KMS-11 (cell line): ENCODE data around the gene C9orf50.

Experiments used
- H2AFZ ChIP-seq: fragments of 200-600 bp; sonication (generic); 2 replicates; pipeline ENCODE4 v1.6.1; 2016; ENCODE audit warnings: antibody characterized with exemption, mixed run types, low read depth
- H3K27ac ChIP-seq: fragments of 200-600 bp; sonication (generic); 2 replicates; pipeline ENCODE4 v1.6.1; 2016; ENCODE audit warnings: mild to moderate bottlenecking, mixed run types
- H3K27me3 ChIP-seq: fragments of 200-600 bp; sonication (generic); 2 replicates; pipeline ENCODE4 v1.6.1; 2017; ENCODE audit warnings: mild to moderate bottlenecking, low read depth, mixed run types, moderate library complexity; ENCODE audit not compliant: insufficient read depth
- H3K36me3 ChIP-seq: fragments of 200-600 bp; sonication (generic); 2 replicates; pipeline ENCODE4 v1.6.1; 2017; ENCODE audit warnings: mild to moderate bottlenecking, mixed run types; ENCODE audit not compliant: insufficient read depth
- H3K4me1 ChIP-seq: fragments of 200-600 bp; sonication (generic); 2 replicates; pipeline ENCODE4 v1.6.1; 2016; ENCODE audit warnings: mild to moderate bottlenecking, low read depth, mixed run types; ENCODE audit not compliant: poor library complexity, severe bottlenecking
- H3K4me2 ChIP-seq: fragments of 200-600 bp; sonication (generic); 2 replicates; pipeline ENCODE4 v1.7.0; 2016; ENCODE audit warnings: mild to moderate bottlenecking, mixed run types
- H3K4me3 ChIP-seq: fragments of 200-600 bp; sonication (generic); IDR thresholded peaks from 2 replicates; pipeline ENCODE4 v1.6.1; 2017; ENCODE audit warnings: low read depth, low read length, mixed read lengths; ENCODE audit not compliant: insufficient read depth
- H3K79me2 ChIP-seq: fragments of 200-600 bp; sonication (generic); 2 replicates; pipeline ENCODE4 v1.6.1; 2016; ENCODE audit warnings: low read depth, mixed run types; ENCODE audit not compliant: insufficient read depth
- H3K9ac ChIP-seq: fragments of 200-600 bp; sonication (generic); 2 replicates; pipeline ENCODE4 v1.6.1; 2016; ENCODE audit warnings: mild to moderate bottlenecking, mixed run types
- H4K20me1 ChIP-seq: fragments of 200-600 bp; sonication (generic); 2 replicates; pipeline ENCODE4 v1.6.1; 2016; ENCODE audit warnings: mild to moderate bottlenecking, mixed run types; ENCODE audit not compliant: insufficient read depth
- TF ChIP-seq, protein P1 (sequence below): fragments of 200-600 bp; sonication (generic); conservative IDR thresholded peaks from 2 replicates; pipeline ENCODE4 v1.6.1; 2017; ENCODE audit warnings: low read depth, mild to moderate bottlenecking, antibody characterized with exemption, low read length, moderate library complexity, mixed read lengths

C9orf50 gene

GRCh38 chr9:129624168-129624759 lies 3.4 kb upstream of the C9orf50 start:
- no peak overlapping the region for H3K27ac ChIP-seq
- H3K4me3 ChIP-seq: no peak overlapping the region
- peaks cover 33% of the 10 kb centered on the region for H3K4me1 ChIP-seq
- 0 out of 2 replicates have a peak, but pooled peaks cover 6% of the 10 kb centered on the region for H4K20me1 ChIP-seq
- H3K27me3 ChIP-seq: no peaks in the 10 kb centered on the region
- peak overlapping the region; percentile 17; the same call in 1 of the 2 replicates for H2AFZ ChIP-seq
- no peak overlapping the region for H3K4me2 ChIP-seq
- no peaks in the 10 kb centered on the region for H3K36me3 ChIP-seq
- peaks cover 33% of the 10 kb centered on the region for H3K79me2 ChIP-seq
- no peak overlapping the region for H3K9ac ChIP-seq
- TF ChIP-seq, protein P1, sequence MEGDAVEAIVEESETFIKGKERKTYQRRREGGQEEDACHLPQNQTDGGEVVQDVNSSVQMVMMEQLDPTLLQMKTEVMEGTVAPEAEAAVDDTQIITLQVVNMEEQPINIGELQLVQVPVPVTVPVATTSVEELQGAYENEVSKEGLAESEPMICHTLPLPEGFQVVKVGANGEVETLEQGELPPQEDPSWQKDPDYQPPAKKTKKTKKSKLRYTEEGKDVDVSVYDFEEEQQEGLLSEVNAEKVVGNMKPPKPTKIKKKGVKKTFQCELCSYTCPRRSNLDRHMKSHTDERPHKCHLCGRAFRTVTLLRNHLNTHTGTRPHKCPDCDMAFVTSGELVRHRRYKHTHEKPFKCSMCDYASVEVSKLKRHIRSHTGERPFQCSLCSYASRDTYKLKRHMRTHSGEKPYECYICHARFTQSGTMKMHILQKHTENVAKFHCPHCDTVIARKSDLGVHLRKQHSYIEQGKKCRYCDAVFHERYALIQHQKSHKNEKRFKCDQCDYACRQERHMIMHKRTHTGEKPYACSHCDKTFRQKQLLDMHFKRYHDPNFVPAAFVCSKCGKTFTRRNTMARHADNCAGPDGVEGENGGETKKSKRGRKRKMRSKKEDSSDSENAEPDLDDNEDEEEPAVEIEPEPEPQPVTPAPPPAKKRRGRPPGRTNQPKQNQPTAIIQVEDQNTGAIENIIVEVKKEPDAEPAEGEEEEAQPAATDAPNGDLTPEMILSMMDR: peak; percentile 90

DNA sequence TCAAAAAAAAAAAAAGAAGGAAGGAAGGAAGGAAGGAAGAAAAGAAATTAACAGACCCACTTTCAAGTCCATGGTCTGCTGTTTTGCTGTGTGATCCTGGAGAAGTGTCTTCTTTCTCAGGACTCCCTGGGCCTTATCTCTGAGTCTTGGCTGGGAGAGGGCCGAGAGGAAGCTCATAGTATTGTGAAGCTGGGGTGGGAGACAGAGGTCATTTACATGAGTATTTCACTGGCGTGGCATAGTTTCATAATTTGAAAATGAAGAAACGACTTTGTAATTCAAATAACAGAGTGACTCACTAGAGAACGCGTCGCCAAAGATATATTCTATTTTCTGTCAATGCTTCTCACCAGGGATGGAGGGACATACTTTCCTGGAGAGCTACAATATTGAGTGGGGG lies 2.4 kb upstream of the C9orf50 start:
- TF ChIP-seq, protein P1: no peak
- Histone ChIP-seq H3K79me2 (peaks cover 23% of the 10 kb centered on the region), H4K20me1 (no peaks in the 10 kb centered on the region), H3K4me3 (no peak overlapping the region), H3K9ac (no peak overlapping the region), H2AFZ (no peak overlapping the region), H3K27me3 (no peaks in the 10 kb centered on the region), H3K27ac (no peak overlapping the region), H3K36me3 (no peaks in the 10 kb centered on the region), H3K4me1 (peaks cover 24% of the 10 kb centered on the region), H3K4me2 (no peak overlapping the region)

GRCh38 chr9:129619787-129620668 lies 873 bp downstream of the C9orf50 start:
- Histone ChIP-seq H3K27ac (no peak overlapping the region), H3K79me2 (no peaks in the 10 kb centered on the region), H3K9ac (no peak overlapping the region), H3K27me3 (no peaks in the 10 kb centered on the region), H3K4me3 (no peak overlapping the region), H3K4me1 (peaks cover 14% of the 10 kb centered on the region), H3K4me2 (no peak overlapping the region), H4K20me1 (no peaks in the 10 kb centered on the region), H3K36me3 (no peaks in the 10 kb centered on the region), H2AFZ (no peak overlapping the region)
- TF ChIP-seq, protein P1: no peak

GRCh38 chr9:129617167-129617566 lies 3.7 kb downstream of the C9orf50 start:
- TF ChIP-seq, protein P1: peak; percentile 80
- H3K27me3 ChIP-seq: no peaks in the 10 kb centered on the region
- no peak overlapping the region for H3K4me3 ChIP-seq
- no peaks in the 10 kb centered on the region for H3K79me2 ChIP-seq
- H4K20me1 ChIP-seq: no peaks in the 10 kb centered on the region
- no peak overlapping the region for H2AFZ ChIP-seq
- peaks cover 8% of the 10 kb centered on the region for H3K4me1 ChIP-seq
- H3K36me3 ChIP-seq: no peaks in the 10 kb centered on the region
- H3K4me2 ChIP-seq: no peak overlapping the region
- H3K9ac ChIP-seq: no peak overlapping the region
- no peak overlapping the region for H3K27ac ChIP-seq
